Brain microvascular endothelial cell (primary cell): ENCODE data around the gene CCDC136.

ENCODE experiments used
- DNase-seq: peaks from one replicate; pipeline ENCODE4 v3.0.0-alpha.2; 2020
- H3K27ac ChIP-seq: fragments of 250-450 bp; sonication (Bioruptor Pico); 2 replicates; pipeline ENCODE4 v1.5.1; 2020; ENCODE audit warnings: mild to moderate bottlenecking, moderate library complexity
- H3K27me3 ChIP-seq: fragments of 250-450 bp; sonication (Bioruptor Pico); replicated peaks from 2 replicates; pipeline ENCODE4 v1.5.1; 2020; ENCODE audit warnings: mild to moderate bottlenecking
- H3K36me3 ChIP-seq: fragments of 250-450 bp; sonication (Bioruptor Pico); replicated peaks from 2 replicates; pipeline ENCODE4 v1.5.1; 2020; ENCODE audit warnings: mild to moderate bottlenecking
- H3K4me3 ChIP-seq: 2 replicates; pipeline ENCODE4 v1.5.1; 2011; ENCODE audit warnings: low read depth, mild to moderate bottlenecking, control low read depth, low read length, moderate library complexity
- in situ Hi-C: cut with HindIII; loops from 2 replicates; pipeline ENCODE4 v1.10.0; 2017; ENCODE audit warnings: low sequenced_read_pairs, low pct_ligation_motif_present
- TF ChIP-seq, protein P1 (sequence below): IDR thresholded peaks from 2 replicates; pipeline ENCODE4 v1.5.1; 2011; ENCODE audit warnings: low read depth, mild to moderate bottlenecking, moderate library complexity, low read length, control low read depth, inconsistent platforms; ENCODE audit errors: missing control alignments

The CCDC136 gene

DNA sequence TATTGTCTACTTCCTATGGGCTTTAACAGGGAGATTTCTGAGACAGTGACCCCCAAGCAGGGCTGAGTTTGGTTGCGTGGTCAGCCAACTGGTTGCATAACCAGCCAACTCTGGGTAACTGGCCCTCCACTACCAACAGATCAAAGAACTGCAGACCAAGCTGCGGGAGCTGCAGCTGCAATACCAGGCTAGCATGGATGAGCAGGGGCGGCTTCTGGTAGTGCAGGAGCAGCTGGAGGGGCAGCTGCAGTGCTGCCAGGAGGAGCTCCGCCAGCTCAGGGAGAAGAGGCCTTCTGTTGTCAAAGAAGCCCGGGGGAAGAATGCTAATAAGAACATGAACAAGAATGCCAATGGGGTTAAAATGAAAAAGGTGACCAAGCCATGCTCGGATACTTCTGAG is 22.7 kb downstream of the CCDC136 start:
- Histone ChIP-seq H3K27ac (no peak overlapping the region), H3K27me3 (no peaks in the 10 kb centered on the region), H3K4me3 (no peak overlapping the region), H3K36me3 (no peaks in the 10 kb centered on the region)
- TF ChIP-seq, protein P1, sequence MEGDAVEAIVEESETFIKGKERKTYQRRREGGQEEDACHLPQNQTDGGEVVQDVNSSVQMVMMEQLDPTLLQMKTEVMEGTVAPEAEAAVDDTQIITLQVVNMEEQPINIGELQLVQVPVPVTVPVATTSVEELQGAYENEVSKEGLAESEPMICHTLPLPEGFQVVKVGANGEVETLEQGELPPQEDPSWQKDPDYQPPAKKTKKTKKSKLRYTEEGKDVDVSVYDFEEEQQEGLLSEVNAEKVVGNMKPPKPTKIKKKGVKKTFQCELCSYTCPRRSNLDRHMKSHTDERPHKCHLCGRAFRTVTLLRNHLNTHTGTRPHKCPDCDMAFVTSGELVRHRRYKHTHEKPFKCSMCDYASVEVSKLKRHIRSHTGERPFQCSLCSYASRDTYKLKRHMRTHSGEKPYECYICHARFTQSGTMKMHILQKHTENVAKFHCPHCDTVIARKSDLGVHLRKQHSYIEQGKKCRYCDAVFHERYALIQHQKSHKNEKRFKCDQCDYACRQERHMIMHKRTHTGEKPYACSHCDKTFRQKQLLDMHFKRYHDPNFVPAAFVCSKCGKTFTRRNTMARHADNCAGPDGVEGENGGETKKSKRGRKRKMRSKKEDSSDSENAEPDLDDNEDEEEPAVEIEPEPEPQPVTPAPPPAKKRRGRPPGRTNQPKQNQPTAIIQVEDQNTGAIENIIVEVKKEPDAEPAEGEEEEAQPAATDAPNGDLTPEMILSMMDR: no peak
- DNase-seq: no peak
- in situ Hi-C loops: no loop called here

DNA sequence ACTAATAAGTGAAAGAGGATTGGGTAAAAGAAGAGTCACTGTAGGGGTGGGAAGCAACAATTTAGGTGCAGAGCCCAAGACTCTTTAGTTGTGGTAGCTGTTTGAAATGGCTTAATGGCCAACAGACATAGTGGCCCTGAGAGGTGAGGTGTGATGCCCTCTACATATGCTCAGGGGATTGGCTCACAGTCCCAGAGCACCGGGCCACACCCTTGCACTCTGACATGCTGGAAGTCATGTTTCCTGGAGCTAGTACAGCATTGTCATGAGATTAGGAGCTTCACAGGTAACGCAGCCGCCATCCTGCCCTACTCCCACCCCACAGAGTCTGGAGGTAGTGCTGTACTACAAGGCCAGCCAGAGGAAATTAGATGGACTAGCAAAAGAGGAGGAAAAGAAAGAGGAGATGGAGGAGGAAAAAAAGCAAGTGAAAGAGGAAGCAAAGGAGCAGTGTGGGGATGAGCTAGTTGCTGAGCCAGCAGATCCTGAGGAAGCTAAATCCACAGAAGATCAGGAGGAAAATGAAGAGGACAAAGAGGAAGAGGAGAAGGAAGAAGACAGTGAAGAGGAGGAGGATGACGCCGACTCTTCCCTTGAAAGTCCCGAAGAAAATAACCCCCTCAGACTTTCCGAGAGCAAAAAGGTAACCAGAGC is 23.6 kb downstream of the CCDC136 start:
- no peak for DNase-seq
- Histone ChIP-seq H3K36me3 (no peaks in the 10 kb centered on the region), H3K4me3 (no peak overlapping the region), H3K27me3 (no peaks in the 10 kb centered on the region), H3K27ac (no peak overlapping the region)
- in situ Hi-C loops: no loop called here
- TF ChIP-seq, protein P1: no peak

- TF ChIP-seq, protein P1: no peak
- in situ Hi-C loops: no loop called here
- DNase-seq: no peak
- Histone ChIP-seq H3K27me3 (no peaks in the 10 kb centered on the region), H3K4me3 (no peak overlapping the region), H3K27ac (no peak overlapping the region), H3K36me3 (no peaks in the 10 kb centered on the region)
These were observed 26.9 kb downstream of the CCDC136 start for GRCh38 chr7:128818694-128819093.

- no peaks in the 10 kb centered on the region for H3K27me3 ChIP-seq
- H3K27ac ChIP-seq: no peak overlapping the region
- in situ Hi-C loops: no loop called here
- DNase-seq: no peak
- TF ChIP-seq, protein P1: no peak
- H3K36me3 ChIP-seq: no peaks in the 10 kb centered on the region
- H3K4me3 ChIP-seq: no peak overlapping the region
These were observed 30.0 kb downstream of the CCDC136 start for GRCh38 chr7:128821724-128822123.

DNA sequence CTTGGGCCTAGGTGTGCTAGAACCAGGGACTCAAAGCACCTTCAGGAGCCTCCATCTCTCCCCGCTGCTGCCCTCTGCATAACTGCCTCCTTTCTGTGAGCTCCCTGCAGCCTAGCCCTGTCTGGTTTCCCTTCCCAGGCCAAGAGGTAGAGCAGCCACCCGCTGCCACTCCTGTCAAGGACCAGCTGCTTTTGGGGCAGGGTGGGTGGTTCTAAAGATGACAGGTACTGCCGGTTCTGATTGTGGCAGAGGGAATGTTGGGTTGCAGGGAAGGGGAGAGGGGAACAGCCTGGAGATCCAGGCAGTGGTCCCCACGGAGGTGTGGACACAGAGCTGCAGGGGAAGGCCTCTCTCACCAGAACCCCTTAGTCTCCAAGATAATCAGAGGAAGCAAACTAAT is 34.7 kb downstream of the CCDC136 start:
- DNase-seq: no peak
- H3K4me3 ChIP-seq: no peak overlapping the region
- TF ChIP-seq, protein P1: no peak
- no peak overlapping the region for H3K27ac ChIP-seq
- in situ Hi-C loops: no loop called here
- H3K36me3 ChIP-seq: no peaks in the 10 kb centered on the region
- H3K27me3 ChIP-seq: no peaks in the 10 kb centered on the region

DNA sequence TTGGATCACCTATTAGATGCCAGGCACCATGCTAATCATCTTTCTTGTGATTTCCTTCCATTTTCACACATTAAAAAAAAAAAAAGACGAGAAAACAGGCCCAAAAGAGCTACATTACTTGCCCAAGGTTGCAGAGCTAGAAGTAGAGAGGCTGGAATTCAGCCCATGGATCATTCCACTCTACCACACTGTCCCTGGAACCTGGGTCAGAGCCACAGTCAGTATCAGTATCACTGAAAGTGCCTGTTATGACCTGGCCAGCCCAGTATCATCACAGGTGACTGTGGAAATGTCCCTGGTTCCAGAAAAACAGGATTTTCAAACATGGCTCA is 35.1 kb downstream of the CCDC136 start:
- H3K27ac ChIP-seq: peak overlapping the region; percentile 77
- no peaks in the 10 kb centered on the region for H3K27me3 ChIP-seq
- in situ Hi-C loops: no loop called here
- TF ChIP-seq, protein P1: no peak
- H3K36me3 ChIP-seq: no peaks in the 10 kb centered on the region
- no peak for DNase-seq
- no peak overlapping the region for H3K4me3 ChIP-seq
